Measurements from ENCODE around the gene CTDSPL. TPM values are rescaled to one million over a fixed set of nuclear protein-coding genes. Genes with fewer than 3 reads are reported as not detected.

Gene CTDSPL
- total RNA-seq, 1 experiment from 2014 or later = 34.4 TPM

DNA sequence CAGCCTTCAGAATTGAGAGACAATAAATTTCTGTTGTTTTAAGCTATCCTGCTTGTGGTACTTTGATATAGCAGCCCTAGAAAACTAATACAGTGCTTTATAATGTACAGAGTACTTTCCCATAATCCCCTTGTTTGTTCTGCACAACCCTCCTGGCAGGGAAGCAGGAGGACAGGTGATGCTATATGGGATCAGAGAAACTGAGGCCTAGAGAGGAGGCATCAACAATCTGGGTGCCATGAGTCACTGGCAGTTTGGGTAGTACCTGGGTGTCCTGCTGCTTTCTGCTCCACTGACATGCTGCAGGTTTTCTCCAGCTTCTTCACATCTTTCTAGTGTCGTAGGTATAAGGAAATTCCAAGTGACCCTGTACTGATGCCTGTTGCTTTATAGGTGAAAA, 55.0 kb downstream of the CTDSPL start:
- Histone ChIP-seq H3K4me3 (replicated peaks in 1 of 2; ENCODE audit: low read depth in 1 of 2, low read length in 2 of 2) (no peak overlapping the region), H3K9ac (ENCODE audit: low read length) (no peak overlapping the region), H3K9me3 (ENCODE audit: control insufficient read depth in 1 of 2, insufficient read depth in 1 of 2, low read depth in 1 of 2, low read length in 2 of 2) (no peaks in the 10 kb centered on the region), H3K36me3 (ENCODE audit: control insufficient read depth in 1 of 2, insufficient read depth in 2 of 2, low read length in 2 of 2) (no peaks in the 10 kb centered on the region), H2AFZ (ENCODE audit: low read depth, low read length, poor library complexity, severe bottlenecking) (no peak overlapping the region), H3K27ac (ENCODE audit: low read depth, low read length) (no peak overlapping the region), H3K27me3 (ENCODE audit: insufficient read depth, low read length) (no peaks in the 10 kb centered on the region), H3K4me2 (ENCODE audit: low read length) (no peak overlapping the region), H3K9me2 (ENCODE audit: insufficient read depth) (no peaks in the 10 kb centered on the region), H3K4me1 (ENCODE audit: control insufficient read depth in 1 of 2, insufficient read depth in 2 of 2, low read length in 2 of 2) (no peaks in the 10 kb centered on the region), H4K20me1 (ENCODE audit: insufficient read depth) (no peaks in the 10 kb centered on the region), H3K79me2 (ENCODE audit: insufficient read depth, low read length) (no peaks in the 10 kb centered on the region; the same call in 1 of the 2 replicates)
- CTCF ChIA-PET = no interaction called here
- intact Hi-C loops (cut with micrococcal nuclease) = no loop called here
- no TSS peak for BruUV-seq (replicated peaks)
- POLR2A ChIA-PET = no interaction called here
- DNase-seq (ENCODE audit: low read depth, low spot score) (no peak), ATAC-seq (no peak)
- TF ChIP-seq, protein P1, sequence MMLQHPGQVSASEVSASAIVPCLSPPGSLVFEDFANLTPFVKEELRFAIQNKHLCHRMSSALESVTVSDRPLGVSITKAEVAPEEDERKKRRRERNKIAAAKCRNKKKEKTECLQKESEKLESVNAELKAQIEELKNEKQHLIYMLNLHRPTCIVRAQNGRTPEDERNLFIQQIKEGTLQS (IDR thresholded peaks at IDR 0.05) = no peak
- TF ChIP-seq RAD21 (IDR thresholded peaks at IDR 0.05; ENCODE audit: low read depth) (no peak), YY1 (IDR thresholded peaks at IDR 0.05; ENCODE audit: extremely low read depth, insufficient replicate concordance, low read depth, low read length) (no peak), TCF7L2 (IDR thresholded peaks at IDR 0.05; ENCODE audit: borderline replicate concordance, extremely low read depth, insufficient read depth, insufficient read length) (no peak), EZH2 (IDR thresholded peaks at IDR 0.05) (no peak), ZFX (IDR thresholded peaks at IDR 0.05) (no peak), CBX3 (IDR thresholded peaks at IDR 0.05; ENCODE audit: low read depth) (no peak), POLR2A (IDR thresholded peaks at IDR 0.05; ENCODE audit: borderline replicate concordance, extremely low read depth, insufficient read depth, insufficient read length) (no peak), MAX (IDR thresholded peaks at IDR 0.05) (no peak)
- TF ChIP-seq, protein P2, sequence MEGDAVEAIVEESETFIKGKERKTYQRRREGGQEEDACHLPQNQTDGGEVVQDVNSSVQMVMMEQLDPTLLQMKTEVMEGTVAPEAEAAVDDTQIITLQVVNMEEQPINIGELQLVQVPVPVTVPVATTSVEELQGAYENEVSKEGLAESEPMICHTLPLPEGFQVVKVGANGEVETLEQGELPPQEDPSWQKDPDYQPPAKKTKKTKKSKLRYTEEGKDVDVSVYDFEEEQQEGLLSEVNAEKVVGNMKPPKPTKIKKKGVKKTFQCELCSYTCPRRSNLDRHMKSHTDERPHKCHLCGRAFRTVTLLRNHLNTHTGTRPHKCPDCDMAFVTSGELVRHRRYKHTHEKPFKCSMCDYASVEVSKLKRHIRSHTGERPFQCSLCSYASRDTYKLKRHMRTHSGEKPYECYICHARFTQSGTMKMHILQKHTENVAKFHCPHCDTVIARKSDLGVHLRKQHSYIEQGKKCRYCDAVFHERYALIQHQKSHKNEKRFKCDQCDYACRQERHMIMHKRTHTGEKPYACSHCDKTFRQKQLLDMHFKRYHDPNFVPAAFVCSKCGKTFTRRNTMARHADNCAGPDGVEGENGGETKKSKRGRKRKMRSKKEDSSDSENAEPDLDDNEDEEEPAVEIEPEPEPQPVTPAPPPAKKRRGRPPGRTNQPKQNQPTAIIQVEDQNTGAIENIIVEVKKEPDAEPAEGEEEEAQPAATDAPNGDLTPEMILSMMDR (IDR thresholded peaks at IDR 0.05 in 2 of 3, conservative IDR thresholded peaks at IDR 0.05 in 1 of 3; ENCODE audit: borderline replicate concordance in 1 of 3, insufficient read depth in 1 of 3, low read depth in 2 of 3, low read length in 2 of 3) = no peak
- RAD21 ChIA-PET (ENCODE audit: low non-redundant PET in 1 of 2, low total read pairs in 2 of 2, uncharacterized antibody in 2 of 2, unreplicated experiment in 2 of 2) = no interaction called here

Measured in HCT116 (cell line).